Activated CD4-positive, alpha-beta memory T cell treated with anti-CD3 and anti-CD28 coated beads, Interleukin-2, amount 10 ng/mL, durations not matched to agents 7 days and 5 days (primary cell): ENCODE data around the gene BCKDK. TPM values are rescaled to one million over a fixed set of nuclear protein-coding genes. Genes with fewer than 3 reads are reported as not detected.
"Not testable (repeated sequence)": the region's sequence is repeated elsewhere in the genome, so short reads cannot be mapped to it uniquely, and the experiment has no call there.

Experiments
- CTCF ChIA-PET: fragments of 350-600 bp; sonication (Branson Sonifier 250); formaldehyde crosslinking; loops from one replicate; lab custom pipeline; 2021; ENCODE audit warnings: antibody characterized with exemption, inconsistent platforms; lab: Charles Lee
- POLR2A ChIA-PET: fragments of 350-600 bp; sonication (Branson Sonifier 250); formaldehyde crosslinking; loops from one replicate; lab custom pipeline; 2021; ENCODE audit warnings: antibody characterized with exemption; lab: Charles Lee
- DNase-seq: peaks from one replicate; pipeline ENCODE4 v3.0.0-alpha.2; 2020
- H3K27ac Mint-ChIP-seq: one replicate; pipeline ENCODE4 v1.8.0; 2021; ENCODE audit warnings: mild to moderate bottlenecking, mixed read lengths
- H3K27me3 Mint-ChIP-seq: one replicate; pipeline ENCODE4 v1.8.0; 2021; ENCODE audit warnings: mixed read lengths
- H3K36me3 Mint-ChIP-seq: one replicate; pipeline ENCODE4 v1.8.0; 2021; ENCODE audit warnings: low read depth, mixed read lengths
- H3K4me1 Mint-ChIP-seq: one replicate; pipeline ENCODE4 v1.8.0; 2021; ENCODE audit warnings: mixed read lengths
- H3K4me3 Mint-ChIP-seq: one replicate; pipeline ENCODE4 v1.8.0; 2021; ENCODE audit warnings: mild to moderate bottlenecking, mixed read lengths
- H3K9me3 Mint-ChIP-seq: one replicate; pipeline ENCODE4 v1.8.0; 2021; ENCODE audit warnings: mixed read lengths
- total RNA-seq, 2 experiments: library from RNA; stranded (reverse); gene quantifications; one replicate each; pipeline ENCODE4 v1.2.3, GENCODE V29; 2021

BCKDK gene
- total RNA-seq, 2 experiments from 2014 or later: 32.9 to 34.4 TPM

- CTCF ChIA-PET: no interaction called here
- no peaks in the 10 kb centered on the region for H3K4me1 Mint-ChIP-seq
- H3K4me3 Mint-ChIP-seq: no peak overlapping the region
These were observed 26.7 kb downstream of the BCKDK start for GRCh38 chr16:31134625-31135534.

GRCh38 chr16:31135535-31136286, 27.5 kb downstream of the BCKDK start, which contains the start of gene PRSS8:
Gene PRSS8, minus strand, starts transcription at chr16:31135727. Its CDS starts 229 bp downstream, at chr16:31135498.
- CTCF ChIA-PET: interaction anchor here (1.2 kb wide), 1 partner anchor 11 kb away, joined by 3 read pairs; no protein-coding TSS in a partner anchor
- H3K4me1 Mint-ChIP-seq: peaks cover 1% of the 10 kb centered on the region
- no peak within 1 kb of the TSS for H3K27ac Mint-ChIP-seq
- H3K9me3 Mint-ChIP-seq: no peaks in the 10 kb centered on the region
- no peak within 1 kb of the TSS for H3K4me3 Mint-ChIP-seq
- POLR2A ChIA-PET: interaction anchor here (0.9 to 2.0 kb wide), 3 partner anchors 14 to 50 kb away, joined by 3 to 6 read pairs (median 3); partner anchors contain the start of gene KAT8
- H3K36me3 Mint-ChIP-seq: peaks cover 5% of the 10 kb centered on the region
- no peaks in the 10 kb centered on the region for H3K27me3 Mint-ChIP-seq
- no peak for DNase-seq

More at GRCh38 chr16:31134625-31135534, 26.7 kb downstream of the BCKDK start:
- Mint-ChIP-seq H3K27me3 (no peaks in the 10 kb centered on the region), H3K27ac (no peak overlapping the region), H3K36me3 (peaks cover 5% of the 10 kb centered on the region), H3K9me3 (no peaks in the 10 kb centered on the region)
- POLR2A ChIA-PET: interaction anchor here (0.9 to 1.4 kb wide), 2 partner anchors 13 to 51 kb away, joined by 3 read pairs; no protein-coding TSS in a partner anchor
- DNase-seq: no peak

- H3K27me3 Mint-ChIP-seq: no peaks in the 10 kb centered on the region
- H3K4me1 Mint-ChIP-seq: peaks cover 3% of the 10 kb centered on the region
- peaks cover 5% of the 10 kb centered on the region for H3K36me3 Mint-ChIP-seq
- H3K27ac Mint-ChIP-seq: no peak overlapping the region
- no peak for DNase-seq
- POLR2A ChIA-PET: interaction anchor here (2.0 kb wide), 1 partner anchor 19 kb away, joined by 6 read pairs; the partner anchor contains the start of gene KAT8
- no peak overlapping the region for H3K4me3 Mint-ChIP-seq
- no peaks in the 10 kb centered on the region for H3K9me3 Mint-ChIP-seq
- CTCF ChIA-PET: interaction anchor here (1.2 kb wide), 1 partner anchor 11 kb away, joined by 3 read pairs; no protein-coding TSS in a partner anchor
These were observed 28.1 kb downstream of the BCKDK start for GRCh38 chr16:31136287-31136662.

GRCh38 chr16:31136822-31137499, 28.8 kb downstream of the BCKDK start:
- not testable (repeated sequence) for H3K27me3 Mint-ChIP-seq, H3K36me3 Mint-ChIP-seq, H3K4me3 Mint-ChIP-seq, H3K9me3 Mint-ChIP-seq, DNase-seq, H3K4me1 Mint-ChIP-seq, H3K27ac Mint-ChIP-seq
- ChIA-PET POLR2A (interaction anchor here (2.0 kb wide), 1 partner anchor 20 kb away, joined by 6 read pairs; the partner anchor contains the start of gene KAT8), CTCF (interaction anchor here (1.2 kb wide), 1 partner anchor 12 kb away, joined by 3 read pairs; no protein-coding TSS in a partner anchor)

- CTCF ChIA-PET: no interaction called here
- Mint-ChIP-seq H3K4me1 (peaks cover 18% of the 10 kb centered on the region), H3K4me3 (no peak overlapping the region), H3K27me3 (no peaks in the 10 kb centered on the region), H3K27ac (no peak overlapping the region), H3K9me3 (no peaks in the 10 kb centered on the region), H3K36me3 (no peaks in the 10 kb centered on the region)
- DNase-seq: no peak
- POLR2A ChIA-PET: interaction anchor here (8.1 kb wide), 1 partner anchor 40 kb away, joined by 96 read pairs; the partner anchor contains the start of gene FUS
These were observed 30.7 kb downstream of the BCKDK start for GRCh38 chr16:31138621-31139578.

- DNase-seq, H3K9me3 Mint-ChIP-seq, H3K36me3 Mint-ChIP-seq, H3K27me3 Mint-ChIP-seq, H3K27ac Mint-ChIP-seq, H3K4me3 Mint-ChIP-seq: not testable (repeated sequence)
- ChIA-PET POLR2A (interaction anchor here (1.3 to 8.1 kb wide), 3 partner anchors 11 to 146 kb away, joined by 3 to 96 read pairs (median 7); partner anchors contain the start of gene FUS), CTCF (interaction anchor here (3.3 kb wide), 1 partner anchor 157 kb away, joined by 36 read pairs; the partner anchor contains the start of gene HSD3B7)
- H3K4me1 Mint-ChIP-seq: peaks cover 20% of the 10 kb centered on the region
These were observed 32.9 kb downstream of the BCKDK start for GRCh38 chr16:31141071-31141469.

- Mint-ChIP-seq H3K9me3 (no peaks in the 10 kb centered on the region), H3K27me3 (peaks cover 4% of the 10 kb centered on the region), H3K4me1 (peaks cover 20% of the 10 kb centered on the region), H3K27ac (peak overlapping the region; percentile 50), H3K4me3 (peak overlapping the region; percentile 61), H3K36me3 (no peaks in the 10 kb centered on the region)
- POLR2A ChIA-PET: interaction anchor here (0.7 to 8.1 kb wide), 19 partner anchors 8 to 732 kb away, joined by 3 to 96 read pairs (median 5); partner anchors contain the start of genes ARMC5, FUS, KAT8 and ZNF267
- DNase-seq: peak; percentile 21
- CTCF ChIA-PET: interaction anchor here (0.6 to 3.7 kb wide), 58 partner anchors 9 to 732 kb away, joined by 3 to 71 read pairs (median 5); partner anchors contain the start of genes ARMC5, FUS, HSD3B7 and KAT8
These were observed 33.4 kb downstream of the BCKDK start for GRCh38 chr16:31141489-31142108.

- DNase-seq: peak; percentile 99
- ChIA-PET POLR2A (interaction anchor here (0.7 to 8.1 kb wide), 24 partner anchors 9 to 731 kb away, joined by 3 to 96 read pairs (median 5); partner anchors contain the start of genes ARMC5, FUS, KAT8 and ZNF267), CTCF (interaction anchor here (0.5 to 3.7 kb wide), 64 partner anchors 10 to 731 kb away, joined by 3 to 71 read pairs (median 4); partner anchors contain the start of genes ARMC5, FUS, HSD3B7 and KAT8)
- Mint-ChIP-seq H3K27me3 (peaks cover 7% of the 10 kb centered on the region), H3K4me3 (peak overlapping the region; percentile 61), H3K27ac (peak overlapping the region; percentile 50), H3K4me1 (peaks cover 20% of the 10 kb centered on the region), H3K9me3 (no peaks in the 10 kb centered on the region), H3K36me3 (no peaks in the 10 kb centered on the region)
These were observed 34.2 kb downstream of the BCKDK start for GRCh38 chr16:31142109-31143010.

- CTCF ChIA-PET: interaction anchor here (1.0 to 3.7 kb wide), 46 partner anchors 10 to 730 kb away, joined by 3 to 71 read pairs (median 6); partner anchors contain the start of genes ARMC5, FUS, HSD3B7 and KAT8
- POLR2A ChIA-PET: interaction anchor here (0.7 to 8.1 kb wide), 20 partner anchors 9 to 730 kb away, joined by 3 to 96 read pairs (median 5); partner anchors contain the start of genes ARMC5, FUS, KAT8 and ZNF267
- Mint-ChIP-seq H3K4me3 (peak overlapping the region; percentile 50), H3K4me1 (peaks cover 20% of the 10 kb centered on the region), H3K36me3 (no peaks in the 10 kb centered on the region), H3K9me3 (no peaks in the 10 kb centered on the region), H3K27ac (peak overlapping the region; percentile 40), H3K27me3 (peaks cover 9% of the 10 kb centered on the region)
- no peak for DNase-seq
These were observed 35.0 kb downstream of the BCKDK start for GRCh38 chr16:31143011-31143693.
